Breast epithelium (tissue), 4 donors: ENCODE results near the gene ITPR1. TPM values are rescaled to one million over a fixed set of nuclear protein-coding genes. Genes with fewer than 3 reads are reported as not detected.
A peak's percentile ranks its signal among the peaks of the same experiment; 100 is the strongest.

ENCODE experiments used
- DNase-seq, 2 donors: peaks; one replicate each; pipeline ENCODE4 v3.0.0-alpha.2; 2019; ENCODE audit warnings: low spot score in 2 of 2
- H3K27ac ChIP-seq, 2 donors: fragments of 200-600 bp; sonication (generic) in 1 of 2; one replicate each; pipeline ENCODE4 v1.5.1; 2016 to 2019; ENCODE audit warnings: mild to moderate bottlenecking in 1 of 2
- H3K27me3 ChIP-seq, 2 donors: fragments of 200-600 bp; sonication (generic) in 1 of 2; one replicate each; pipeline versions ENCODE4 v1.5.1 to v1.6.0; 2017 to 2019; ENCODE audit warnings: control low read depth in 1 of 2, mild to moderate bottlenecking in 1 of 2
- H3K36me3 ChIP-seq: fragments of 200-600 bp; one replicate; pipeline ENCODE4 v1.5.1; 2019
- H3K4me1 ChIP-seq, 2 donors: fragments of 200-600 bp; sonication (generic); one replicate each; pipeline ENCODE4 v1.5.1; 2016 to 2019; ENCODE audit warnings: control low read depth in 1 of 2
- H3K4me3 ChIP-seq, 3 donors: fragments of 200-600 bp; sonication (generic); 1 replicate in 2 of 3; 2 replicates in 1 of 3; pipeline ENCODE4 v1.5.1; 2016 to 2019; ENCODE audit warnings: mild to moderate bottlenecking in 3 of 3, moderate library complexity in 2 of 3
- H3K9me3 ChIP-seq, 2 donors: fragments of 200-600 bp; sonication (generic) in 1 of 2; one replicate each; pipeline ENCODE4 v1.5.1; 2016 to 2019; ENCODE audit warnings: control low read depth in 1 of 2
- CTCF ChIP-seq, 3 donors: fragments of 450-650 bp; IDR thresholded peaks; one replicate each; pipeline ENCODE4 v1.5.1; 2016 to 2017; ENCODE audit warnings: antibody characterized with exemption in 3 of 3, mild to moderate bottlenecking in 3 of 3, moderate library complexity in 3 of 3
- POLR2AphosphoS5 ChIP-seq, 3 donors: sonication (generic); formaldehyde crosslinking; IDR thresholded peaks; one replicate each; pipeline ENCODE4 v1.6.1; 2017; ENCODE audit warnings: antibody characterized with exemption in 3 of 3
- intact Hi-C: fragments of 100-400 bp; cut with DNase I; formaldehyde crosslinking; loops from one replicate; pipeline ENCODE4 v1.15.1; 2023; ENCODE audit warnings: low total_unique reads
- total RNA-seq, 3 donors: library from RNA; depleted of rRNA; stranded (reverse); fragments of >200 nt; gene quantifications; one replicate each; pipeline ENCODE4 v1.1.0, GENCODE V29; 2016

Gene ITPR1
- total RNA-seq, 3 donors from 2014 or later, result 53.8 to 227 (median 174) TPM

DNA sequence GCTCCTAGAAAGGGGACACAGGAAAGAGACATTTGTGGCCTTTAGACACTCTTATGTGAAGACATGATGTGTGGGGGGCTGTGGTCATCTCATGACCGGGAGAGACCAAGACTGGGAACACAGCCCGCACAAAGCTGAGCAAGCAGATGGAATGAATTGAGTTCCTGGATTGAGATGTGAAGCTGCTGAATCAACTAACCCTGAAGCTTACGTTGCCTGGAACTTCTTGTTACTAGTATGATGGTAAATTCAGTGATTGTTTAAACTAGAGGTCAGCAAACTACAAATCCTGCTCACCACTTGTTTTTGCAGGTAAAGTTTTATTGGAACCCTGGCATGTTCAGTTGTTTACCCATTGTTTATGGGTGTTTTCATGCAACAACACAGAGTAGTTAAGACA lies 402.7 kb downstream of the ITPR1 start:
- no peaks in the 10 kb centered on the region for H3K9me3 ChIP-seq
- no peak overlapping the region for H3K4me3 ChIP-seq
- no peaks in the 10 kb centered on the region for H3K4me1 ChIP-seq
- H3K27ac ChIP-seq, result peak overlapping the region in 1 of 2 donors; percentile 20
- TF ChIP-seq POLR2AphosphoS5 (IDR thresholded peaks at IDR 0.05), result peak in 1 of 3 donors; percentile 23
- no peak for TF ChIP-seq CTCF (IDR thresholded peaks at IDR 0.05)
- intact Hi-C loops, result no loop called here
- peak in 1 of 2 donors; percentile 27 for DNase-seq
- no peaks in the 10 kb centered on the region for H3K27me3 ChIP-seq
- H3K36me3 ChIP-seq, result no peaks in the 10 kb centered on the region

Other genes with a start within 250 kb of the ITPR1 start
- gene SETMAR, start 190.0 kb upstream of the ITPR1 start, total RNA-seq, result 10 to 100 TPM; 35.1 to 58.7 (median 46.7) TPM
- 10 to 100 TPM; 84.2 to 87.1 (median 84.9) TPM for gene SUMF1, start 26.1 kb upstream of the ITPR1 start, total RNA-seq